ENCODE data around the gene N4BP3. TPM values are rescaled to one million over a fixed set of nuclear protein-coding genes. Genes with fewer than 3 reads are reported as not detected.

The N4BP3 gene
- total RNA-seq, 2 donors from 2014 or later: 0.52 to 2.6 TPM

- TF ChIP-seq CTCF (IDR thresholded peaks at IDR 0.05): no peak
- no peak for TF ChIP-seq POLR2A (IDR thresholded peaks at IDR 0.05)
- Histone ChIP-seq H3K27ac (no peak overlapping the region), H3K27me3 (no peaks in the 10 kb centered on the region), H3K4me3 (no peak overlapping the region), H3K36me3 (replicated peaks in 1 of 2; ENCODE audit: insufficient read depth in 1 of 2, low read depth in 2 of 2) (no peaks in the 10 kb centered on the region), H3K4me1 (no peaks in the 10 kb centered on the region), H3K9me3 (no peaks in the 10 kb centered on the region)
- WGBS, 2 donors: 52 to 70% methylated on average over 2 to 13 of the region's 13 CpGs
- intact Hi-C loops (cut with DNase I): no loop called here
- DNase-seq (no peak), ATAC-seq (no peak)
Observed at GRCh38 chr5:178106556-178107239, 6.6 kb upstream of the N4BP3 start.

- H3K4me3 ChIP-seq: no peak overlapping the region
Observed at GRCh38 chr5:178107756-178108310, 5.5 kb upstream of the N4BP3 start.

GRCh38 chr5:178108446-178108845, 4.9 kb upstream of the N4BP3 start:
- ATAC-seq (no peak), DNase-seq (no peak)
- Histone ChIP-seq H3K27me3 (peaks cover 0 to 8% of the 10 kb centered on the region in 2 donors), H3K4me1 (peaks cover 4% of the 10 kb centered on the region), H3K36me3 (replicated peaks in 1 of 2; ENCODE audit: insufficient read depth in 1 of 2, low read depth in 2 of 2) (no peaks in the 10 kb centered on the region), H3K4me3 (no peak overlapping the region), H3K9me3 (no peaks in the 10 kb centered on the region), H3K27ac (no peak overlapping the region)
- 76 to 85% methylated on average over 7 of the region's 7 CpGs for WGBS, 2 donors
- TF ChIP-seq POLR2A (IDR thresholded peaks at IDR 0.05) (no peak), CTCF (IDR thresholded peaks at IDR 0.05) (no peak)
- intact Hi-C loops (cut with DNase I): no loop called here

More at GRCh38 chr5:178107756-178108310, 5.5 kb upstream of the N4BP3 start:
- peaks cover under 1% of the 10 kb centered on the region for H3K4me1 ChIP-seq
- no peaks in the 10 kb centered on the region for H3K36me3 ChIP-seq (replicated peaks in 1 of 2; ENCODE audit: insufficient read depth in 1 of 2, low read depth in 2 of 2)
- TF ChIP-seq CTCF (IDR thresholded peaks at IDR 0.05) (no peak), POLR2A (IDR thresholded peaks at IDR 0.05) (no peak)
- DNase-seq (no peak), ATAC-seq (no peak)
- H3K27ac ChIP-seq: no peak overlapping the region
- intact Hi-C loops (cut with DNase I): no loop called here
- no peaks in the 10 kb centered on the region for H3K9me3 ChIP-seq
- H3K27me3 ChIP-seq: peaks cover 0 to 2% of the 10 kb centered on the region in 2 donors
- WGBS, 2 donors: 64 to 68% methylated on average over 4 to 5 of the region's 5 CpGs

GRCh38 chr5:178108966-178109365, 4.4 kb upstream of the N4BP3 start:
- H3K9me3 ChIP-seq: no peaks in the 10 kb centered on the region
- H3K4me1 ChIP-seq: peaks cover 7% of the 10 kb centered on the region
- no peak overlapping the region for H3K27ac ChIP-seq
- no peak for TF ChIP-seq POLR2A (IDR thresholded peaks at IDR 0.05)
- TF ChIP-seq CTCF (IDR thresholded peaks at IDR 0.05): no peak
- H3K36me3 ChIP-seq (replicated peaks in 1 of 2; ENCODE audit: insufficient read depth in 1 of 2, low read depth in 2 of 2): no peaks in the 10 kb centered on the region
- H3K27me3 ChIP-seq: peaks cover 0 to 8% of the 10 kb centered on the region in 2 donors
- DNase-seq: no peak
- intact Hi-C loops (cut with DNase I): no loop called here
- no peak for ATAC-seq
- H3K4me3 ChIP-seq: no peak overlapping the region

- H3K36me3 ChIP-seq (replicated peaks in 1 of 2; ENCODE audit: insufficient read depth in 1 of 2, low read depth in 2 of 2): no peaks in the 10 kb centered on the region
- no peak for TF ChIP-seq POLR2A (IDR thresholded peaks at IDR 0.05)
- TF ChIP-seq CTCF (IDR thresholded peaks at IDR 0.05): no peak
Observed at GRCh38 chr5:178110511-178110910, 2.8 kb upstream of the N4BP3 start.

More at GRCh38 chr5:178110511-178110910, 2.8 kb upstream of the N4BP3 start:
- 69 to 81% methylated on average over 9 of the region's 9 CpGs for WGBS, 2 donors
- Histone ChIP-seq H3K4me3 (no peak overlapping the region), H3K9me3 (no peaks in the 10 kb centered on the region), H3K27me3 (peaks cover 0 to 8% of the 10 kb centered on the region in 2 donors), H3K27ac (no peak overlapping the region), H3K4me1 (peaks cover 15% of the 10 kb centered on the region)
- ATAC-seq (no peak), DNase-seq (no peak)
- intact Hi-C loops (cut with DNase I): no loop called here
